Small intestine (tissue), 7 donors: ENCODE results near the gene OLIG2. TPM values are rescaled to one million over a fixed set of nuclear protein-coding genes. Genes with fewer than 3 reads are reported as not detected.

Source experiments
- DNase-seq, 2 donors: peaks; one replicate each; pipeline versions ENCODE4 v3.0.0 to v3.0.0-alpha.2; 2013
- FAIRE-seq: peaks from 2 replicates; lab custom pipeline; 2012; peaks lifted over from hg19 to GRCh38; lab: Jason Lieb, UNC
- H3K27ac ChIP-seq, 3 donors: one replicate each; pipeline ENCODE4 v1.5.1; 2013; ENCODE audit warnings: low read length in 2 of 3, mild to moderate bottlenecking in 2 of 3, control low read depth in 1 of 3, inconsistent platforms in 1 of 3, low read depth in 1 of 3, moderate library complexity in 1 of 3
- H3K27me3 ChIP-seq, 3 donors: one replicate each; pipeline ENCODE4 v1.6.1; 2013; ENCODE audit warnings: low read length in 3 of 3, inconsistent platforms in 1 of 3; ENCODE audit not compliant: control insufficient read depth in 3 of 3, insufficient read depth in 3 of 3
- H3K36me3 ChIP-seq, 3 donors: one replicate each; pipeline ENCODE4 v1.6.1; 2013; ENCODE audit warnings: low read length in 3 of 3, inconsistent platforms in 1 of 3, low read depth in 1 of 3, mild to moderate bottlenecking in 1 of 3, moderate library complexity in 1 of 3; ENCODE audit not compliant: control insufficient read depth in 3 of 3, insufficient read depth in 2 of 3
- H3K4me1 ChIP-seq, 3 donors: one replicate each; pipeline ENCODE4 v1.6.1; 2013; ENCODE audit warnings: low read length in 2 of 3, inconsistent platforms in 1 of 3, low read depth in 1 of 3, mild to moderate bottlenecking in 1 of 3, moderate library complexity in 1 of 3; ENCODE audit not compliant: control insufficient read depth in 3 of 3, insufficient read depth in 2 of 3
- H3K4me3 ChIP-seq, 3 donors: one replicate each; pipeline ENCODE4 v1.5.1; 2013; ENCODE audit warnings: low read length in 3 of 3, control low read depth in 1 of 3, inconsistent platforms in 1 of 3, low read depth in 1 of 3, mild to moderate bottlenecking in 1 of 3, moderate library complexity in 1 of 3
- H3K9me3 ChIP-seq, 2 donors: one replicate each; pipeline ENCODE4 v1.6.1; 2013; ENCODE audit warnings: low read depth in 1 of 2, low read length in 1 of 2; ENCODE audit not compliant: control insufficient read depth in 2 of 2, insufficient read depth in 1 of 2
- WGBS, 3 donors: extraction: QIAGEN DNeasy Blood & Tissue Kit; methylation state at CpG; one replicate each; pipeline ENCODE4 v1.1.7; 2013; 5-methylcytosine and 5-hydroxymethylcytosine counted together
- polyA plus RNA-seq, 4 donors: library from polyadenylated mRNA; stranded (reverse) in 3 of 4; unstranded in 1 of 4; fragments of 200-250 nt in 3 of 4; fragments of 120-200 nt in 1 of 4; gene quantifications; one replicate each; pipeline versions ENCODE4 v1.2.1 to v1.2.3, GENCODE V29; 2013
- donor health status: healthy with polysubstance abuse.
- donor health status: control.
- donor health status: control.
- donor health status: Bipolar disorder and iron deficiency.
- donor health status: healthy.

Gene OLIG2
- polyA plus RNA-seq, 4 donors: 0.01 TPM; not detected in 3

DNA sequence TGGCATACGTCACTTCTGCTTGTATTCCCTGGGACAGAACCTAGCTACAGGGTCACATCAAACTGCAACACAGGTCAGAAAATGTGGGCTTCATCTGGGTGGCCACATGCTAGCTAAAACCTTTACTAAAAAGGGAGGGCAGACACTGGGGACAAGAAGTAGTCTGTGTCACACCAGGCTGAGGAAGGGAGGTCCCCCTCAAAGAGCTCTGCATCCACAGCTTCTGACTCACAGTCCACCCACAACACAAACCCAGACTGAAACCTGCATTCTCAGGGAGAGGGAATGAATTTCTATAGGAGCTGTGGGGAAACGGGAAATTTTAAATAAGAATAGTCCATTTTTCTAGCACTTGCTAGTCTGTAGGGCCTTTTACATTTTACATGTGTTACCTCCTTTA is 16.2 kb downstream of the OLIG2 start:
- Histone ChIP-seq H3K4me3 (no peak overlapping the region), H3K4me1 (no peaks in the 10 kb centered on the region), H3K36me3 (no peaks in the 10 kb centered on the region), H3K9me3 (no peaks in the 10 kb centered on the region), H3K27me3 (peaks cover 0 to 33% (median 4%) of the 10 kb centered on the region in 3 donors), H3K27ac (no peak overlapping the region)
- WGBS, 3 donors: 44 to 65% (median 56%) methylated on average over 2 of the region's 2 CpGs
- DNase-seq: no peak
- FAIRE-seq: no peak

DNA sequence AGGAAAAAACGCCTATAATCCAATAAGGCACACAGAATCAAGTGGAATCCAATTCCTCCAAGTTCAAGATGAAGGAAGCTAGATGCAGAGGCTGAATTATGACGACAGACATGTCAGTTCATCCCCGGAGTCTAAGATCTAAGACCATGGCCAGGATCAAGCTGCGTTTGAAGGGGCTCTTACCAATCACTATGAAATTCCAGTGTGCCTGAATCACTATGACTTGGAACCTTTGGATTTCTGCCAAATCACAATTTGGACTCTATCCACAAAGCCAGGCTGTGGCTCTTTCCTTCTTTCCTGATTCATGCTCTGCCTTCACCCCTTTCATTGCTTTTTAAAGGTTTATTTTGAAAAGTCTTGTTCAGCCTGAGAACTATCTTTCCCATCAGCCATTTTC is 17.1 kb downstream of the OLIG2 start:
- H3K4me3 ChIP-seq: no peak overlapping the region
- DNase-seq (peak in 1 of 2 donors; percentile 25), FAIRE-seq (no peak)
- H3K9me3 ChIP-seq: no peaks in the 10 kb centered on the region
- no peaks in the 10 kb centered on the region for H3K36me3 ChIP-seq
- WGBS, 3 donors: 18 to 39% (median 39%) methylated on average over 4 of the region's 4 CpGs
- no peak overlapping the region for H3K27ac ChIP-seq
- no peaks in the 10 kb centered on the region for H3K4me1 ChIP-seq
- H3K27me3 ChIP-seq: peaks cover 0 to 27% (median 7%) of the 10 kb centered on the region in 3 donors

DNA sequence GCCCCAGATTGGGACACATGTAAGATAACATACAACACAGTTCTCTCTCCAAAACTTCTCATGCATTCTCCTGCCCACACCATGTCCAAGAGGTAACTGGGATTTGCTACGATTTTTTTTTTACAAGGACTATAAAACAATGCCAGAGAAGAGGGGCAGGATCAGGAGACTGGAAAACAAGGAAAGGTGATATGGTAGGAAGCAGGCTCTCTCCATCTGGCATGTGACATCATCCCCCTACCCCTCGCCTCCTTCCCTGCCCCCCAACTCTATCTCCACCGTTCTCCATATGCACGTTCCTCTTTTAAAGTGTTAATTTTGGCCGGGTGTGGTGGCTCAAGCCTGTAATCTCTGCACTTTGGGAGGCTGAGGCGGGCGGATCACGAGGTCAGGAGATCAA is 20.7 kb downstream of the OLIG2 start:
- WGBS, 3 donors: 66 to 78% (median 76%) methylated on average over 6 to 8 of the region's 8 CpGs
- H3K27me3 ChIP-seq: peaks cover 0 to 23% (median 6%) of the 10 kb centered on the region in 3 donors
- no peaks in the 10 kb centered on the region for H3K36me3 ChIP-seq
- H3K9me3 ChIP-seq: no peaks in the 10 kb centered on the region
- no peak for FAIRE-seq
- no peak for DNase-seq
- no peaks in the 10 kb centered on the region for H3K4me1 ChIP-seq
- H3K4me3 ChIP-seq: no peak overlapping the region
- H3K27ac ChIP-seq: no peak overlapping the region

DNA sequence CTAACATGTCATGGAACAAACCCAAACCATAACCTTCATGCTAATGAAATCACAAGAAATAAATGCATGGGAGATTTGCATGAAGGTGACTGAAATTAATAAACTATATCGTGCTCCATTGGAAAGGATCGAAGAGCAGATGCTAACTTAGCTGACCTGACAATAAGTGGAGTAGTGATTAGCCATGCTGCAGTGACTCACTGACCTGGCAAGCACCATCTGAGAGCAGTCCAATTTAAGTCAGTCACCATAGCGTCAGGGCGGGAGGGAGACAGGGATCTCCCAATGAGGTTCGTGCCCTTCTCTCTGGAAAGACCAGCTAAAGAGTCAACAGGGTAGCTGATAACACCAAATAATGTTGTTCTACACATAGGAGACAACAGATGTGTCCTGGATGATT is 21.5 kb downstream of the OLIG2 start:
- Histone ChIP-seq H3K27me3 (peaks cover 0 to 25% (median 3%) of the 10 kb centered on the region in 3 donors), H3K27ac (no peak overlapping the region), H3K4me1 (no peaks in the 10 kb centered on the region), H3K4me3 (no peak overlapping the region), H3K36me3 (no peaks in the 10 kb centered on the region), H3K9me3 (no peaks in the 10 kb centered on the region)
- no peak for DNase-seq
- WGBS, 3 donors: 61 to 68% (median 65%) methylated on average over 5 of the region's 5 CpGs
- FAIRE-seq: no peak

DNA sequence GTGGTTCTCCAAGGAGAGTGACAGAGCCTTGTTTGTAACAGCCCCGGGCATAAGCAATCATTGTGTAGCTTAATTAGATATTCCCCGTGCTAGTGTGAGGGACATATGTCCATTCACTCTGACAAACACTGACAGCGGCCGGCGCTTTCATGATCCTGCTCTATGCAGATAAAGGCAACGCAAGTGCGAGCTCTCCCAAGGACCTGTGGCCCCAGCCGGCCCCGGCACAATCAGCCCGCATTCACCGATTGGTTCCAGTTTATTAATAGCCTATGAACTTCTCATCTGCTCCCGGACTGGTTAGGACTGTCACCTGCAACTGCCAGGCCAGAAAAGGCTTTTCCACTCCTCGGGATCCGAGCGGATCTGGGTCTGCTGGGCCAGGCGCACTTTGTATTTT is 26.2 kb downstream of the OLIG2 start:
- FAIRE-seq (no peak), DNase-seq (no peak)
- Histone ChIP-seq H3K36me3 (no peaks in the 10 kb centered on the region), H3K27me3 (peaks cover 0 to 12% (median 3%) of the 10 kb centered on the region in 3 donors), H3K4me1 (no peaks in the 10 kb centered on the region), H3K9me3 (no peaks in the 10 kb centered on the region), H3K4me3 (no peak overlapping the region), H3K27ac (no peak overlapping the region)
- 83 to 87% (median 86%) methylated on average over 16 of the region's 16 CpGs for WGBS, 3 donors

DNA sequence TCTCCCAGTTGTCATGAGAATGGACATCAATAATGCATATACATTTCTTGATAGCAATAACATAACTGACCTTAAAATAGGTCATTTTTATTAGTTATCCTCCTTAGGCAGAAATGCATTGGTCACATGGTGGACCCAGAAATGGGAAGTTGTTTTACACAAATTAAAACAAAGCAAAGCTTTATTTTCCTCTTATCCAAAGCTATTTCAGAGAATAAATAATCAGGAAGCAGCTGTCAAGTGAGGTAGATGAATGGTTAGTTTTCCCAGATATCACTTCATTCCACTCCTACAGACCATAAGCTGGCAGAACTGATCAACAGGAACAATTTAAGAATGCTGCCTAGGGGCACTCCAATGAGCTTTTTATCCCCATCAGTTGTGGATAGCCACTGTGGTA is 28.2 kb downstream of the OLIG2 start:
- no peaks in the 10 kb centered on the region for H3K36me3 ChIP-seq
- H3K4me3 ChIP-seq: no peak overlapping the region
- H3K9me3 ChIP-seq: no peaks in the 10 kb centered on the region
- H3K4me1 ChIP-seq: no peaks in the 10 kb centered on the region
- H3K27me3 ChIP-seq: peaks cover 0 to 11% (median 2%) of the 10 kb centered on the region in 3 donors
- no peak for FAIRE-seq
- no peak for DNase-seq
- H3K27ac ChIP-seq: no peak overlapping the region

DNA sequence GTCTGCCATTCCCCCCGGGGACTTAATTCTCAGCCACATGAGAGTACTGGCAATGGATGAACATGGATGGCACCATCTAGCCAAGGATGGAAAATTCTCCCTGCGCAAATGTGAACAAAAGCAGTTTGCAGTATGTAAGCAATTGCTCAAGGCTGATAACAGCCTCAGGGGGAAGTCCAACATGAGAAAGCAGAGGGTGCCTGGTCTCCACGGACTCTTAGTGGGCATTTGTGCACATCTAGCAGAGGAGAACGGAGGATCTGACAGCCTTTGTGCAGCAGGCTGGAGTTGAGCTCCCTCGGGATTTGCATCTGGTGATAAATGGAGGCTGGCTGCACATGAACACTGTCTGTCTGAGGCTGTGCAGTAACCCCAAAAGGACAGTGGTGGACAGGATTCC is 30.3 kb downstream of the OLIG2 start:
- DNase-seq (no peak), FAIRE-seq (no peak)
- WGBS, 3 donors: 63 to 79% (median 70%) methylated on average over 5 of the region's 5 CpGs
- peaks cover 0 to 15% (median 6%) of the 10 kb centered on the region in 3 donors for H3K27me3 ChIP-seq
- no peak overlapping the region for H3K4me3 ChIP-seq
- H3K36me3 ChIP-seq: no peaks in the 10 kb centered on the region
- no peaks in the 10 kb centered on the region for H3K4me1 ChIP-seq
- no peak overlapping the region for H3K27ac ChIP-seq
- no peaks in the 10 kb centered on the region for H3K9me3 ChIP-seq

DNA sequence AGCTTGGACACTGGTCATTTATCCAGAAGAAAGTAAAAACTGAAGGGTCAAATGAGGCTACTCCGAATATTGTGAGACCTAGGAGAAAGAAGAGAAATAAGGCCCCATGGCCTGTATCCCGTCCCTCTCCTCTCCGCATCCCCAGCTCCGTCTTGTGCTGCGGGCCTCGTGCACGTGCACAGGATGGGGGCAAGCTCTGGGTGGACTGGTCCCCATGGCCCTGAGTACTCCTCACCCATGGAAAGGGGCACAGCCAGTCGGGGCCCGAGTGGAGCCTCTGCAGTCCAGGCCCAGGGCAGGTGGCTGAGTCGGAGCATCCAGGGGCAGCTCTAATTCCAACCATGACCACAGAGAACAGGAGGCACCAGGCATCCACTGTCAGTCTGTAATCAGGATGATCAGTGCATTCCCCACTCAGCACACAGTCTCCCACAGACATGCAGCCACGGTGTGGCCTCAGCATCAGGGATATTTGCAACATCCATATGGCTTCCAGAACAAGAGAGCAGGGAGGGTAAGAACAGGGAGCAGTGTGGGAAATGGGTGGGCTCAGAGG is 31.7 kb downstream of the OLIG2 start:
- H3K27me3 ChIP-seq: peaks cover 0 to 12% (median 6%) of the 10 kb centered on the region in 3 donors
- FAIRE-seq (no peak), DNase-seq (no peak)
- 79 to 90% (median 87%) methylated on average over 11 of the region's 11 CpGs for WGBS, 3 donors
- no peaks in the 10 kb centered on the region for H3K36me3 ChIP-seq
- H3K4me1 ChIP-seq: no peaks in the 10 kb centered on the region
- no peak overlapping the region for H3K4me3 ChIP-seq
- no peak overlapping the region for H3K27ac ChIP-seq
- no peaks in the 10 kb centered on the region for H3K9me3 ChIP-seq

DNA sequence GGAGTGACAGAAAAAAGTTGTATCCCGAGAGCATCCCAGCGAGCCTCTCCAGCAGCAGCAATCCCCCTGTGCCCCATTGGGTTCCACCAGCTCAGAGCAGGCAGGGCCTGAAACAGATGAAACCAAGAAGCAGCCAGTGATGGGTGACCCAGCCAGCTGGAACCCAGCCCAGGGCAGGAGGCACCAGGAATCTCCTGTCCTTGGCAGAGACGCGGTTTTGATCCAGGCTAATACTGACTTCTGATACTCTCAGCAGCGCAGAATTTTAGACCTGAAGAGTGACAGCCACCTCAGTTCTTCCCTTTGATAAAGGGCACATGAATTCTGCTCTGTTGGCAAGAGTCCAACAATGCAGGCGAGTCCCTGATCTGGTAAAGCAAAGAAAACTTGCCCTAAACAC is 32.8 kb downstream of the OLIG2 start:
- Histone ChIP-seq H3K36me3 (no peaks in the 10 kb centered on the region), H3K27ac (no peak overlapping the region), H3K4me1 (no peaks in the 10 kb centered on the region), H3K9me3 (no peaks in the 10 kb centered on the region), H3K4me3 (no peak overlapping the region), H3K27me3 (peaks cover 0 to 12% (median 10%) of the 10 kb centered on the region in 3 donors)
- WGBS, 3 donors: 37 to 67% (median 58%) methylated on average over 6 of the region's 6 CpGs
- FAIRE-seq: no peak
- DNase-seq: no peak
